Measurements from ENCODE around the gene C1QBP. TPM values are rescaled to one million over a fixed set of nuclear protein-coding genes. Genes with fewer than 3 reads are reported as not detected.

Gene C1QBP
- total RNA-seq, 1 donor from 2014 or later = 96.4 TPM

DNA sequence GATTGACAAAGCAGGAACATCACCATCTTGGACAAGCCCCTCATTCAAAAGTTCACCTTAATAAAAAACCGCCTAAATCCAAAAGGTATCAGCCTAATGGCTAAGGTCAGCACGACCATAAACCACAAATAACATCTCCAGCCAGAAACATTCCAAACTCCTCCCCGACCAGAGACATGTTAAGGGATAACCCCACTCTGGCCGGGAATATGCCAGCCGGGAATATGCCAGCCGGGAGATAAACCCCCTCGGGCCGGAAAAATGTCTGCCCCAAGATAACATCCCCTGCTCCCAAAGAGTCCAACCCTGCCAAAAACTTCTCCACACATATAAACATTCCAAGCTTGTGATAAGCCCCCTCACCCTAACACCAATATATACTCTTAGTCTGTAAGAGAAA is 28.5 kb upstream of the C1QBP start:
- TF ChIP-seq, protein P1, sequence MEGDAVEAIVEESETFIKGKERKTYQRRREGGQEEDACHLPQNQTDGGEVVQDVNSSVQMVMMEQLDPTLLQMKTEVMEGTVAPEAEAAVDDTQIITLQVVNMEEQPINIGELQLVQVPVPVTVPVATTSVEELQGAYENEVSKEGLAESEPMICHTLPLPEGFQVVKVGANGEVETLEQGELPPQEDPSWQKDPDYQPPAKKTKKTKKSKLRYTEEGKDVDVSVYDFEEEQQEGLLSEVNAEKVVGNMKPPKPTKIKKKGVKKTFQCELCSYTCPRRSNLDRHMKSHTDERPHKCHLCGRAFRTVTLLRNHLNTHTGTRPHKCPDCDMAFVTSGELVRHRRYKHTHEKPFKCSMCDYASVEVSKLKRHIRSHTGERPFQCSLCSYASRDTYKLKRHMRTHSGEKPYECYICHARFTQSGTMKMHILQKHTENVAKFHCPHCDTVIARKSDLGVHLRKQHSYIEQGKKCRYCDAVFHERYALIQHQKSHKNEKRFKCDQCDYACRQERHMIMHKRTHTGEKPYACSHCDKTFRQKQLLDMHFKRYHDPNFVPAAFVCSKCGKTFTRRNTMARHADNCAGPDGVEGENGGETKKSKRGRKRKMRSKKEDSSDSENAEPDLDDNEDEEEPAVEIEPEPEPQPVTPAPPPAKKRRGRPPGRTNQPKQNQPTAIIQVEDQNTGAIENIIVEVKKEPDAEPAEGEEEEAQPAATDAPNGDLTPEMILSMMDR (IDR thresholded peaks at IDR 0.05; ENCODE audit: unreplicated experiment) = no peak
- Mint-ChIP-seq H3K27ac (peak overlapping the region; percentile 83), H3K9me3 (no peaks in the 10 kb centered on the region), H3K27me3 (ENCODE audit: low read depth) (no peaks in the 10 kb centered on the region), H3K4me1 (peaks cover 23% of the 10 kb centered on the region), H3K36me3 (peaks cover 13% of the 10 kb centered on the region), H3K4me3 (peak overlapping the region; percentile 78)
- DNase-seq (ENCODE audit: low spot score in 2 of 2, unreplicated experiment in 2 of 2) = no peak

- TF ChIP-seq, protein P1 (IDR thresholded peaks at IDR 0.05; ENCODE audit: unreplicated experiment) = no peak
- Mint-ChIP-seq H3K27ac (no peak overlapping the region), H3K27me3 (ENCODE audit: low read depth) (no peaks in the 10 kb centered on the region), H3K4me1 (peaks cover 23% of the 10 kb centered on the region), H3K9me3 (no peaks in the 10 kb centered on the region), H3K36me3 (peaks cover 7% of the 10 kb centered on the region), H3K4me3 (no peak overlapping the region)
- no peak for DNase-seq (ENCODE audit: low spot score in 2 of 2, unreplicated experiment in 2 of 2)
Measured at GRCh38 chr17:5466295-5466694, 27.3 kb upstream of the C1QBP start.

- TF ChIP-seq, protein P1 (IDR thresholded peaks at IDR 0.05; ENCODE audit: unreplicated experiment) = no peak
- Mint-ChIP-seq H3K9me3 (no peaks in the 10 kb centered on the region), H3K27me3 (ENCODE audit: low read depth) (no peaks in the 10 kb centered on the region), H3K4me3 (no peak overlapping the region), H3K27ac (no peak overlapping the region), H3K36me3 (peaks cover 14% of the 10 kb centered on the region), H3K4me1 (peaks cover 23% of the 10 kb centered on the region)
- DNase-seq (ENCODE audit: low spot score in 2 of 2, unreplicated experiment in 2 of 2) = no peak
Measured at GRCh38 chr17:5464717-5465507, 26.0 kb upstream of the C1QBP start.

DNA sequence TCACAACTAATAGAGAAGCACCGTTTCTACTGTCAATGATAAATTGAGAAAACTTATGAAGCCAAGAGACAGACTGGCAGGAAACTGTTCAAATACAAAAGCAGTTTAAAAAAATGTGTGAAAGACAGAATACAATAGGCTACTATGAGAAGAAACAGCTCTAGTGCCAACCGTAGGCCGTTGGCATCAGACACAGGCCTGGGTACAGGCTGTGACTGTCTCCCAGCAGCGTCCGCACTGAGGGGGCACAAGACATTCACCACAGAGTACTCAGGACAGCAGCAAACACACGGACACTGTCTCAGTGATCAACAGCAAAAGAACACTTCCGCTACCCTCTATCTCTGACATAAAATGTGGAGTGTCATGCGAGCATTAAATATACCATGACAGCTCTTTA is 7.8 kb upstream of the C1QBP start:
- TF ChIP-seq, protein P1 (IDR thresholded peaks at IDR 0.05; ENCODE audit: unreplicated experiment) = no peak
- Mint-ChIP-seq H3K36me3 (peaks cover 44% of the 10 kb centered on the region), H3K9me3 (no peaks in the 10 kb centered on the region), H3K4me1 (no peaks in the 10 kb centered on the region), H3K27me3 (ENCODE audit: low read depth) (no peaks in the 10 kb centered on the region), H3K4me3 (no peak overlapping the region), H3K27ac (no peak overlapping the region)
- DNase-seq (ENCODE audit: low spot score in 2 of 2, unreplicated experiment in 2 of 2) = no peak

DNA sequence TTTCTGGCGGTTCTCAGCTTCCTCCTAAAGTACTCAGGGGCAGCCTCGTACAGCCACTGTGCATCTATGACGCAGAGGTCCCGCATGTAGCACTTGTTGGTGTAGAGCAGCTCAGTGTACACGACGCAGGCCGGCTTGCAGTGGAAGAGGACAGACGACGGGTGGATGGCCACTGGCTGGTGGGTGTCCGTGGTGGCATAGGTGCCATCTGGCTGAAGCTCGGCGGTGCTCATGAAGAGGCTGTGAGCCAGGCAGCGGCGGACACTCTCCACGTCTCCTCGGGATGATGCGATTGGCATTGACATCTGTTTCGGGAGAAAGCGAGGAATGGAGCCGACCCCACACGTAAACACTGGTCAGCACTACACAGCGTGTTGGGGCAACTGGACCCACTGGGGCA is 5.3 kb upstream of the C1QBP start:
- no peak overlapping the region for H3K4me3 Mint-ChIP-seq
- no peaks in the 10 kb centered on the region for H3K9me3 Mint-ChIP-seq
- H3K36me3 Mint-ChIP-seq = peaks cover 31% of the 10 kb centered on the region
- H3K4me1 Mint-ChIP-seq = peaks cover 2% of the 10 kb centered on the region
- no peaks in the 10 kb centered on the region for H3K27me3 Mint-ChIP-seq (ENCODE audit: low read depth)
- no peak overlapping the region for H3K27ac Mint-ChIP-seq
- no peak for DNase-seq (ENCODE audit: low spot score in 2 of 2, unreplicated experiment in 2 of 2)
- TF ChIP-seq, protein P1 (IDR thresholded peaks at IDR 0.05; ENCODE audit: unreplicated experiment) = no peak

All from mesothelial cell of epicardium (in vitro differentiated cells).